Non-pigmented ciliary epithelial cell (primary cell): ENCODE results near the gene DLST.
"Not testable (repeated sequence)": the region's sequence is repeated elsewhere in the genome, so short reads cannot be mapped to it uniquely, and the experiment has no call there.

Experiments
- DNase-seq: peaks from one replicate; pipeline ENCODE4 v3.0.0-alpha.2; 2010; ENCODE audit warnings: low read depth

Gene DLST

DNA sequence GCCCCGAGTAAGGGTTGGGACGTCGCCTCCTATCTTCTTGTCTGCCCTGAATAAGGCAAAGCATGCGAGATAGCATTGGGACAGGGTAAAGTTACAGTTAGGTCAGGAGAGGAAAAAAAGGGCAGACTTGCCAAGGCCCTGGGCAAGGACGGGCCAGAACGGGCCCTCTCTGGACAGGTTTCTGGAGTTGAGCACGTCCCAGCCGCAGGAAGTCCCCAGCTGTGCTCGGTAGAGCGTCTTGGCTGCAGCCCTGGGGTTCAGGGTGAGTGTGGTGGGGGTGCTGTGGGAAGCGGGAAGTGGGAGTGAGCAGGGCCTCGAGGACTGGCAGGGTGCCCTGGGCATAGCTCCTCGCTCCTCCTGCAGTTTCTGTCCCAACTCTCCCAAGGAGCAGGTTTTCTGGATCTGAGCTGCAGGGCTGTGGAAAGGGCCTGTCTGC lies 35.9 kb downstream of the DLST start:
- DNase-seq, result no peak

DNA sequence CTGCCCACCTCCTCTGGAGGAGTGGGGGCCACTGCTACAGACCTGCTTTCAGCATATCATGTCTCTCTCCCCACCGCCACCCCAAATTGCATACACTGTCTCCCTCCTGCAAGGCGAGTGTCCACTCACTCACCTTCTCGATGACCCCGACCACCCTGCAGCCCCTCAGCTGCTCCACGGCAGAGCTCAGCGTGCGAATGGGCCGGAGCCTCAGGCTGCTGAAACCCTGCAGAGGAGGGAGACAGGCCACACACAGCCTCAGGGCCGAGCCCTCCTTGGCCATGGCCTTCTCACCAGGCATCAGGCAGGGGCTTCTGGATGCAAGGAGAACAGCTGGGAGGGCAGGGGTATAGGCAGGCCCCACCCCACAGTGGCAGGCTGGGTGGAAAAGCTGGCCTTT lies 36.7 kb downstream of the DLST start:
- DNase-seq, result no peak

DNA sequence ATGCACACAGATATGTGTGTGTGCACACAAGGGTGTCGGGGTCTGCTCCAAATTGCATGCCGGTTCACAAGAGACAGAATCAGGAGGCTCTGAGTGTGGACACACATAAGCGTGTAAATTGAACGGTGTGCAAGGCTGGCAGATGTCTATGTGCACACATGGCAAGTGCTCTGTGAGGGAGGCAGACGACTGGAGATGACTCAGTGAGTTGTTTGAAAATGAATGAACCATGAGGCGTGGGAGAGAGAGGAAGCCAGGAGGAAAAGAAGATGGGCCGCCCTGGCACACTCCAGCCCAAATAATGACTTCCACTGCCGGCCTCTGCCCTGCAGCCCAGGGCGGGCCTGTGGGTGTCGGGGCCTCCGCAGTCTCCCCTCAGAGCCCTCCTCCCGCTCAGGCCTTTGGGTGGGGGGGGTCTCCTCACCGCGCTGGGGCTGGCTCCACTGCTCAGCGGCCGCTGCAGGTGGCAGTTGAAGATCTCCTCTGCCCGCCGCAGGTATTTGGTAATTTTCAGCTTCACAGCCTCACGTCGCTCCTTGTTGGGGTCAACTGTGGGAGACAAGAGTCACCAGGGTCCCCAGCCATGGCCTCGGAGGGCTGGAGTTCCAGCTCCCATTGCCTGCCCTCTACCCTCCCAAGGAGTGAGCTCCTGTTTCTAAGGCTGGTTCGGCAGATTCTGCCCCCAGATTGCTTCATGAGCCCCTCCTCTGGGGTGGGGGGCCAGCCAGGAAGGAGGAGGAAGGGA lies 37.9 kb downstream of the DLST start:
- DNase-seq, result no peak

DNA sequence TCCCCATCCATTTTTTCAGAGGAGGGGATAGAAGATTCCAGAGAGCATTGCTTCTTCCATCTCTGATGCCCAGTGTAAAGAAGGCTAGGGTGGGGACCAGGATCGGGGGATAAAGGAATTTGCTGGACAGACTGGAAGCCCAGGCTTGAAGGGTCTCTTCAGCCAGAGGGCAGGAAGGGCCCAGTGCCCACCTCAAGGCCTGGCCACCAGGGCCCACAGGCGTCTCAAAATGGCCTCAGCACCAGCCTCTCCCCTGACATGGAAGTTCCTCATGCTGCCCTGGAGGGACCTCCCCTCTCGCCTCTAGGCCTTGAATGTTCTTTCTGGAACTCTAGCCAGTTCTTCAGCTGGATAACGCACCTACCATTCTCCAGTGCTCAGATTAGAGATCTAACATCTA lies 38.6 kb downstream of the DLST start:
- DNase-seq, result no peak

DNA sequence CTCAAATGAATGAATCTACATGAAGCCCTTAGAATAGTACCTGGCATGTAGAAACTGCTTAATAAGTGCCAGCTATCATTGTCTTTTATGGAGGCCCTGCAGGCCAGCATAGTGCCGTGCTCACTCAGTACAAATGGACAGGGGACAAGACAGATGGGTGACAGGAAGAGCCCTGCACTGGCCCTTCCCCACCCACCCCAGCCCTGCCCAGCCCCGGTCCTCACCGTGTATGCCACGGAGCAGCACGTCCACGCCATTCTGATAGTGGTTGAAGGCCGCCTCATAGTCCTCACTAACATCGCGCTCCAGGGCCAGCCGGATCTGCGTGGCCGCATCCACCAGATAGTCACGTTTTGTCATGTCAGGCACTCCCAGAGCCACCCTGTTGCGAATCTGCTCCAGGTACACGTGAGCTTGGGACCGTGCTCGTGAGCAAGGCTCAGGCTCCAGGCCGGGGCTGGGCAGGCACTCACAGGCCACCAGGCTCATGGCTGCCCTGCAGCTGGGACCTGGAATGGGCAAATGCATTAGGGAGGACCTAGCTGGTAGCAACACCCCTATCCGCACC lies 39.4 kb downstream of the DLST start:
- DNase-seq, result no peak

DNA sequence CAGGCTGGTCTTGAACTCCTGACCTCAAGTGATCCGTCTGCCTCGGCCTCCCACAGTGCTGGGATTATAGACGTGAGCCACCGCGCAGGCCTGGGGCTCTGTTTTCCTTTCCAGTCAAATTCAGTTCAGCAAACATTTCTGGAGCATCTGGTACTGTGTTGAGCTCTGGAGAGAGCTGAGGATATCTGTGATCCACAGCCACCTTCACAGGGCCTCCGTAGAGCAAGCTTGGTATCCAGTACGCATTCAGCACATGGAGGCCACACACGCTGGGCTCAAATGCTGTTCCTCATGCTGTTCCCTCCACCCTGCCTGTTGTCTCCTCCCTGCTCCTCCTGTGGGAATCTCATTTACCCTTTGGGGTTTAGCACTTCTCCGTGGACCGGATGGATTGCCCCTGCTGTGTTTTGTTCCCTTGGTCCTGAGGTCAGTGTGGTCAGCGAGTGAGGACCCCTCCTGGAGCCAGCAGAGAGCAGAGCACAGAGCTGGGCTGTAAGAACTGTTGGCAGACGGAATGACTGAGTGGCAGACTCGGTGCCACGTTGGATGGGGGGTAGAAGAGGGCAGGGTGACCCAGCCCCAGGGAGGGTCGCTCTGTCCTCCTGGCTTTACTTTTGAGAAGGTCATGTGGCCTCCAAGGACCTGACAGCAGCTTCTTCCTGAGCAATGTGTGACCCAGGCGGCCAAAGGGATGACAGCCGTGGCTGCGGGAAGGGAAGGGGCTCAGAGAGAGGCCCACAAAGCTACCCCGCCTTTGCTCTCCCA lies 40.5 kb downstream of the DLST start:
- no peak for DNase-seq

DNA sequence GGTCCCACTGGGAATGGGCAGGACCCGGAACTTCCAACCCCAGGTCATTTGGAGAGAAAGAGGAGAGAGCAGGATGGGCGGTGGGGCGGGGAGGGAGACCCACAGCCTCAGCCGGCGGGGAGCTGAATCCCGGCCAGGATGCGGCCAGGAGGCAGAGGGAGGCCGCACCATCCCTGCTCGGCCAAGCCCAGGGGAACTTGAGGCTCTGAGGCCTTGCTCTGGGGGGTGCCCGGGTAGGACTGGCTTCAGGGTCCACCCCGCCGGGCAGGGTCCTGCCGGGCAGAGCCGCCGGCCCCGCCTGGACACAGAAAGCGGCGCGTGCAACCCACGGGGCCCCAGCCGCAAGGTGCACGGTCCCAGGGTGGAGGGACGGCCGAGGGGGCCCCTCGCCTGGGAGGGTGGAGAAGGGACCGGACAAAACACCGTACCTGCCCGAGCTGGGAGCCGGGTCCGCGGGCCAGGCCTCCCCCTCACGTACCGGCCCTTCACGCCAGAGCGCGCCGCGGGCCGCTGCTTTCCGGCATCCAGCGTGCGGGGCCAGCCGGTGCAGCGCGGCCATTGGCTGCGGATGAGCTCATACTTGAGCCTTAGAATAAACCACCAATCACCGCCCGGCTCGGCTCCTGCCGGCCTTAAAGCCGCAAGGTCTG lies 41.2 kb downstream of the DLST start, which contains the start of gene RPS6KL1:
Gene RPS6KL1, minus strand, starts transcription at position 509 of the 650 bp plus-strand sequence. CDS start 1,719 bp downstream, outside the sequence.
- no peak for DNase-seq

DNA sequence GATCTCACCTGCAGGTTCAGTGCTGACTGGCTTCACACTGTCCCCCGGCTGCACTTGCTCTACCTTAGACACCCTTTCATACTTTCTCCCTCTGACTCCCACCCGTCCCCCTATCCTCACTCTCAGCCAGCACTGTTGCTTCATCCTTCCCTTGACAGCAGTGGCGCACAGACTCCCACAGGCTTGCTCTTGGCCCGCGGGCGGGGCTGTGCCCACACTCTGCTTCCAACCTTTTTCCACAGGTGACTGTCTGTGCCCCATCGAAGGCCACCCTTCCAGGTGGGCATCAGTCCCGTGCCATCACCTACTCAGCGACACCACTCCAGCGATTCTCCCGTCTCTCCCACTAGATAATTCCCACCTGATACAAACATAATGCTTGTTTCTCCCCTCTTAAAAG lies 42.3 kb downstream of the DLST start:
- no peak for DNase-seq

DNA sequence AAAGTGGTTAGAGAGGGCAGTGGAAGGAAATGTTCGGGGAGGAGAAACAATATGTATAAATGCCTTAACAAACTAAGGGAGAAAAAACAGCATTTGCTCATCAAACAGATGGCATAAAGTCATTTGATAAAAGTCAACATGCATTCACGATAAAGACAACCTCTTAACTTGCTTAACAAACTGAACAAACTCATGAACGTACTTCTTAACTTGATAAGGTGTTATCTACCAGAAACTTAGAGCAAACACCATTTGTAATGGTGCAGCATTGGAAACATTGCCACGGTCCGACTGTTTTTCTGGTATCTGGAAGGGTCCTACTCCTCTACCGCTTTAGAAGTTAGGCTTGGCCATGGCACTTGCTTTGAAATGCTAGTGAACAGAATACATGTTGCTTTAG lies 45.5 kb downstream of the DLST start:
- no peak for DNase-seq

DNA sequence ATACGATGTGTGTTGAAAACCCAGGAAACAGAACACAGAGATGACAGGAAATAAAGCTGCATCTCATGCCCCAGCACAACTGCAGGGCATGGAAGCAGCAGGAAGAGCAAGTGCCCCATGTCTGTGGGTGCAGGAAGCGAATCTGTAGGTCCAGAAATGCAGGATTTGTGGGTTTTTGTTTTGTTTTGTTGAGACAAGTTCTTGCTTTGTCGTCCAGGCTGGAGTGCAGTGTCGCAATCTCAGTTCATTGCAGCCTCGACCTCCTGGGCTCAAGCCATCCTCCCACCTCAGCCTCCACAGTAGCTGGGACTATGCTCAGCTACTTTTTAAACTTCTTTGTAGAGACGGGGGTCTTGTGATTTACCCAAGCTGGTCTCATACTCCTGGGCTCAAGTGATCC lies 47.5 kb downstream of the DLST start:
- no peak for DNase-seq

DNA sequence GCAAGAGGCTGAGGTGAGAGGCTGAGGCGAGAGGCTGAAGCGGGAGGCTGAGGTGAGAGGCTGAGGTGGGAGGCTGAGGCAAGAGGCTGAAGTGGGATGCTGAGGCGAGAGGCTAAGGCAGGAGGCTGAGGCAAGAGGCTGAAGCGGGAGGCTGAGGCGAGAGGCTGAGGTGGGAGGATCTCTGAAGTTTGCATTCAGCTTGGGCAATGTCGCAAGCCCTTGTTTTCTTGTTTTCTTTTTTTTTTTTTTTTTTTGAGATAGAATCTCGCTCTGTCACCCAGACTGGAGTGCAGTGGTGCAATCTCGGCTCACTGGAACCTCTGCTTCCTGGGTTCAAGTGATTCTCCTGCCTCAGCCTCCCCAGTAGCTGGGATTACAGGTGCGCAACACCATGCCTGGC lies 50.0 kb downstream of the DLST start:
- DNase-seq, result not testable (repeated sequence)

DNA sequence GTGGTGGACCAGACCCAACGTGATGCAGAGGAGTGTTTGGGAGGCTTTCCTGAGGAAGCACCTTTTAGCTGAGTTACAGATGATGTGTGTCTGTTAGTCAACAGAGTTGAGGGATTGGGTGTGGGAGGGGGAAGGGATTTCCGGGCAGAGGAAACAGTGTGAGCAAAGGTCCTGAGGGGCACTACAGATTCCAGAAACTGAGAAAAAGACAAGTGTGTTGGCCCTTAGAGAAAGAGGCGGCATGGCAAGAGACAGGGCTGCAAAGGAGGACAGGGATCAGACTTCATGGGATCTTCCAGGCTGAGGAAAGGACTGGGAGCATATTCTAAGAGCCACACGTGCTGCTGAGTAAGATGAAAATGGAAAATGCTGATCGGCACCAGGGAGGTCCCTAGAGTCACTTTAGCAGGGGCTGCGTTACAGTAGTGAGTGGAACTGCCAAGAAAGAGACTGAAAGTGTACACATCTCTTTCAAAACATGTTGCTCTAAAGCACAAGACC lies 50.7 kb downstream of the DLST start:
- no peak for DNase-seq

DNA sequence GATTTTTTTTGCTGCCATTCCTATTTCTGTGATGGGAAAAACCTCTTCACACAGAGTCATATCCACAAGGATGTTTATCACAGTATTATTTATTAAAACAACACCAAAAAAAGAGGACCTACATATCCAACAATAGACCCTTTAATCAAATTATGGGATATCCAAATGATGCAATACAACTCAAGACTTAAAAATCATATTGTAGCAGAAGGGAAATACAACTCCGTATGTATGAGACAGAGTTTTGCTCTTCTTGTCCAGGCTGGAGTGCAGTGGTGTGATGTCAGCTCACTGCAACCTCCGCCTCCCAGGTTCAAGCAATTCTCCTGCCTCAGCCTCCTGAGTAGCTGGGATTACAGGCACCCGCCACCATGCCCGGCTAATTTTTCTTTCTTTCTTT lies 51.2 kb downstream of the DLST start:
- DNase-seq, result not testable (repeated sequence)

DNA sequence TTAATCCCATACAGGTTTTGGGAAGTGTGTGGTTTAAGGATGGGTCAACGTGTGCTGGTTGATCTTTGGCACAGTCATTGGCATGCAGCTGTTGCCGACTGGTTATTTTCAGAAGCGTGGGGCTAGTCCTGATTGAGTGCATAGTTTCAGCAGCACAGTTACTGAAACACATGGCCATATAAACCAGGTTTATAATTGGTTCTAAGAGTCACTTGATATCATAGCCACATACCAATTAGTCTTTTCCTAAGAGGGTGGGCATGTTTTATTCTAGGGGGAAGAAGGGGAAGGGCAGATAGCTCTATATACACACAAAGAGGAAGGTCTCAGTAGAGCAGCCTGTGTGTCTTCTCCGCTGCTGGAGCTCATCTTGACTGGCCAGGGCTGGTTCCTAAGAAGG lies 52.3 kb downstream of the DLST start:
- no peak for DNase-seq

DNA sequence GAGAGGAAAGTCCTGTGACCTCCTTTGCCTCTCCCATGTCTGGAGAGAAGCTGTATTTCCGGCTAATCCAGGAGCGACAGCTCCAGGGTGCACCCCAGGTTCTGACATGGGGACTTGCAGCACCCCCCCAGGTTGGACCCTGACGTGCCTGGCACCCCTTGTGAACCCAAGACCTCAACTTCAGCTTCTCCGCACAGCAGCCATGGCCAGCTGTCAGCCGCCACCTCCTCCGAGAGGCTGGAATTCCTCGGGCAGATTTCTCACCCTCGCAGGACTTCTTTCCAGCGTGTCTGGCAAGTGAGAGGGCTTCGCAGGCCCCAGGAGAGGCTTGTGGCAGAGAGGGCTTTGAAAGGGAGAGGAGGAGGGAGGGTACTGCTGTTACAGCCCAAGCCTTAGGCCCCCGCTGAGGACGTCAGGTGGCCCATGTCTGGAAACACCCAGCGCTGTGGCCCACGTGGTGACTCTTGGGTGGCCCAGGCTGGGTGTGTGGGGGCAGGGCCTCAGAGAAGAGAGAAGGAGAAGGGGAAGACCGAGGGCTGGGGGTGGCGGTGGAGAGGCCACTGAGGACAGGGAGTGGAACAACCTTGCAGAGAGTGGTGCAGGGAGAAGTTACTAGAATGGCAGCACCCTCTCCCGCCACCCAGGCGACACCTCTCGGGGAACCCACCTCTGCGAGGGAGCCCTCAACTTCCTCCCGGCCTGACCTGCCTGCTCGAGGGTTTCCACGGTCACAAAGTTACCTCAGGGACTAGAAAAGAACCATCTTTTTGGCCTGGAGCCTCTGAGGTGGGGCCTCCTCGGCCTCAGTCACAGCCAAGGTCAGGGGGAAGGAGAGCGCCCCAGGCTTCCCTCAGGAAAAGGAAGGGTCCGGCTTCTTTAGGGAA lies 53.0 kb downstream of the DLST start:
- no peak for DNase-seq

DNA sequence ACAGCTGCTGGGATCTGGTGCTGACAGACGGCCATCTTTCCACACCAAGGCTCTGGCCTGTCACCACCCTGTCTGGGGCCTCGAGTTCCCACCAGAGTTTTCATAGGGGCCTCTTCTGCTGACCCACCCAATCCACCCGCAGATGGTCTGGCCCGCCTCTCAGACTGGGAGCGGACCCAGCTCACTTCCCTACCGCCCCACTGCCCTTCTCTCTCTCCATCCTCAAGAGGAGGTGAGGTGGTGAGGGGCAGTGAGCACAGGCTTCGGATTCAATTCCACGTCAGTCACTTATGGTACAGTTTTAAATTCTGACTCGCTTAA lies 53.6 kb downstream of the DLST start:
- DNase-seq, result no peak

DNA sequence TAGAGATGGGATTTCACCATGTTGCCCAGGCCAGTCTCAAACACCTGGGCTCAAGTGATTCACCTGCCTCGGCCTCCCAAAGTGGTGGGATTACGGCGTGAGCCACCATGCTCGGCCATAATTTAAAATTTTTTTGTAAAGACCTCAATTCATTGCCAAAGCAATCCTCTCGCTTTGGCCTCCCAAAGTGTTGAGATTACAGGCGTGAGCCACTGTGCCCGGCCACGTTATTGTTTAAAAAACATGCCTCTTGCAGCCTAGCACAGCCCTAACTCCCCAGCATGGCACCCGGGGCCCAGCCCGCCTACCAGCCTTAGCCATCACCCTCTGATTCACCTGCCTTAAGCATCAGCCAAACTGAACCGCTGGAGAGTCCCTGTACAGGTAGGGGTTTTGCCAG lies 54.4 kb downstream of the DLST start:
- DNase-seq, result no peak

DNA sequence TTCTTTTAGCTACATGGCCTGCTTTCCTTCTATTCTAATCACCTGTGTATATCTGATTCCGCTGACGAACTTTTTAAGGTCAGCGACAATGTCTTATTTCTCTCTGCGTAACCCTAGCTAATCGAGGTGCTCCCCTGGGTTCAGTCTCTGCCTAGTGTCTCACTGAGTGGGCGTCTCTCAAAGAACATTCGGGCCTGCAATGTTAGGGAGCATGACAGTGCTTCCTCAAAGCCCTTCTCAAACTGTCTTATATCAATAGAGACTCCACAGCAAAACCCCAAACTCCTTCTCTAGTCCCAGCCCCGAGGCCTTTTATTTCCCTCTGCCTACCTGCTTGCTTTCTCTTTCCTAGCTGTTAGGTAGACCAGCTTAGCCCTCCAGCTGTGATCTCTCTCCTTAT lies 55.0 kb downstream of the DLST start:
- DNase-seq, result no peak

DNA sequence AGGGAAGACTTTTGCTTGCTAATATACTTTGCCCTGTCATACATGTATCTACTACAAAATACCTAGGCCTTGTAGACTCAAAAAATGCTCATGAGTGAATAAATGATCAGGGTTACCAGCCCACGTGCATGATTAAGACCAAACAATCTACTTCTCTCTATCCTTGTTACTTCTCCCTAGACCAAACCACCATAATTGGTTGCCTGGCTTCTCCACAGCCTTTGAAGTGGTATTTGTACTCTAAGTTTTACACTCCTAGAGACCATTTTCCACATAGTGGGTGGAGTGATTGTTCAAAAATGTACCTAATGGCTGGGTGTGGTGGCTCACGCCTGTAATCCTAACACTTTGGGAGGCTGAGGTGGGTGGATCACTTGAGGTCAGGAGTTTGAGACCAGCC lies 55.5 kb downstream of the DLST start:
- no peak for DNase-seq

DNA sequence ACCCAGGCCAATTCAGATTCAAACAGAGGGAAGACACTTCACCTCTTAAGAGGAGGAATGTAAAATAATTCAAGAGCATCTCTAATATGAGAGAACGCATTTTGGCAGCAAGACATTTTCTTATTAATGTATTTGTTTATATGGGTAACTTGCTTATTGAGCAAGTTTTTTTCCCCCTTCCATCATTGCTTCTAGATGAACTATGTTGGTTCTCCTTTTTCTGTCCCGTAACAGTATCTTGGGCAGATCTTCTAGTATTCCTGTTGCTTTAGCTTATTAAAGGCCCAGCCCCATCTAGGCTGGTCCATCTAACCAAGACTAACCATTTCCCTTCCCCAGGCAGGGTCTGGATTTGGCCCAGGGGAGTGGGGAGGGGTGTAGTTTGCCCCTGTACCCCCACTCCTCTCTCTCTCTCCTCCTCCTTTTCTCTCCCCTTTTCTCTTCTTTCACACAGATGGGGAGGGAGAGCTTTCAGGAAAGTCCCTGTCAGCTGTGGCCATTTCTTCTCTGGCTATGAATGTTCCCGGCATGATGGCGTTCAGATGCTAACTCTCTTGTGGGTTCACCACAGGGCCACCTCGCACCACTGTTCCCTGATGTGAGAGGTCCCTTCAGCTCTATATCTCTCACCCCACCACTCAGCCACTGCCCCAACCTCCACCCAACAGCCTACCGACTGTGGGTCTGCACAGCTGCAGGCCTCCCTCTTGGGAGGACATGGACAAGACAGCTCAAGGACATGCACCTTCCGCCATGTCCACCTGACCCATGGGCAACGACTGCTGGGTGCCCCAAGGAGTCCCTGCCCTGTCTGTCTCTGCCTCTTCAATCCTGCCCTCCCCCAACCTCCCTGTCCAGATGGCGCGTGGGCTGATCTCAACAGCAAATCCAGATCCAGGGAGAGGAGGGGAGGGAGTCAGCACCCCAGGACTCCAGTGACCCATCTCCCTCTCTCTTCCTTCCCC lies 57.1 kb downstream of the DLST start:
- DNase-seq, result no peak
